CD4-positive, alpha-beta T cell treated with Interleukin-12 subunit alpha and Interleukin-12 subunit beta, for 1 hour (primary cell): ENCODE measurements around the gene ODAD2.
"Not testable (repeated sequence)": the region's sequence is repeated elsewhere in the genome, so short reads cannot be mapped to it uniquely, and the experiment has no call there.

Experiments
- DNase-seq: peaks from one replicate; pipeline ENCODE4 v3.0.0-alpha.2; 2020

ODAD2 gene

GRCh38 chr10:27958383-27958782, 40.5 kb downstream of the ODAD2 start:
- not testable (repeated sequence) for DNase-seq

- DNase-seq = no peak
Measured at GRCh38 chr10:27950242-27950564, 48.7 kb downstream of the ODAD2 start.

GRCh38 chr10:27949528-27950241, 49.2 kb downstream of the ODAD2 start:
- DNase-seq = no peak

- no peak for DNase-seq
Measured at GRCh38 chr10:27948186-27948585, 50.7 kb downstream of the ODAD2 start.

GRCh38 chr10:27947540-27947939, 51.3 kb downstream of the ODAD2 start:
- DNase-seq = no peak

GRCh38 chr10:27944005-27944404, 54.9 kb downstream of the ODAD2 start:
- DNase-seq = no peak

GRCh38 chr10:27914888-27915287, 84.0 kb downstream of the ODAD2 start:
- DNase-seq = no peak

- no peak for DNase-seq
Measured at GRCh38 chr10:27912231-27912630, 86.6 kb downstream of the ODAD2 start.

GRCh38 chr10:27911539-27911938, 87.3 kb downstream of the ODAD2 start:
- DNase-seq = no peak

- DNase-seq = no peak
Measured at GRCh38 chr10:27911011-27911410, 87.9 kb downstream of the ODAD2 start.

GRCh38 chr10:27908231-27908630, 90.6 kb downstream of the ODAD2 start:
- no peak for DNase-seq

GRCh38 chr10:27899485-27899884, 99.4 kb downstream of the ODAD2 start:
- DNase-seq = peak; percentile 26

- DNase-seq = no peak
Measured at GRCh38 chr10:27899058-27899457, 99.8 kb downstream of the ODAD2 start.

GRCh38 chr10:27893358-27893954, 105.4 kb downstream of the ODAD2 start:
- no peak for DNase-seq

GRCh38 chr10:27890971-27891370, 107.9 kb downstream of the ODAD2 start:
- no peak for DNase-seq

GRCh38 chr10:27889518-27889917, 109.4 kb downstream of the ODAD2 start:
- no peak for DNase-seq

- no peak for DNase-seq
Measured at GRCh38 chr10:27884185-27884641, 114.7 kb downstream of the ODAD2 start.

- DNase-seq = no peak
Measured at GRCh38 chr10:27878281-27878680, 120.6 kb downstream of the ODAD2 start.

GRCh38 chr10:27865221-27865635, 133.7 kb downstream of the ODAD2 start:
- no peak for DNase-seq

- DNase-seq = no peak
Measured at GRCh38 chr10:27861781-27862180, 137.1 kb downstream of the ODAD2 start.

GRCh38 chr10:27857616-27858015, 141.3 kb downstream of the ODAD2 start:
- DNase-seq = no peak

- DNase-seq = no peak
Measured at GRCh38 chr10:27844223-27844622, 154.7 kb downstream of the ODAD2 start.

- no peak for DNase-seq
Measured at GRCh38 chr10:27838901-27839300, 160.0 kb downstream of the ODAD2 start.

- DNase-seq = no peak
Measured at GRCh38 chr10:27838361-27838760, 160.5 kb downstream of the ODAD2 start.

- DNase-seq = no peak
Measured at GRCh38 chr10:27834476-27834875, 164.4 kb downstream of the ODAD2 start.
